Activated CD4-positive, alpha-beta T cell treated with anti-CD3 and anti-CD28 coated beads, Interleukin-2, amount 50 U/mL, for 16 hours (primary cell): ENCODE results near the gene TGM6.

Source experiments
- DNase-seq: peaks from one replicate; pipeline ENCODE4 v3.0.0-alpha.2; 2020

The TGM6 gene

GRCh38 chr20:2459981-2460751 lies 79.5 kb downstream of the TGM6 start:
- DNase-seq, result no peak

DNA sequence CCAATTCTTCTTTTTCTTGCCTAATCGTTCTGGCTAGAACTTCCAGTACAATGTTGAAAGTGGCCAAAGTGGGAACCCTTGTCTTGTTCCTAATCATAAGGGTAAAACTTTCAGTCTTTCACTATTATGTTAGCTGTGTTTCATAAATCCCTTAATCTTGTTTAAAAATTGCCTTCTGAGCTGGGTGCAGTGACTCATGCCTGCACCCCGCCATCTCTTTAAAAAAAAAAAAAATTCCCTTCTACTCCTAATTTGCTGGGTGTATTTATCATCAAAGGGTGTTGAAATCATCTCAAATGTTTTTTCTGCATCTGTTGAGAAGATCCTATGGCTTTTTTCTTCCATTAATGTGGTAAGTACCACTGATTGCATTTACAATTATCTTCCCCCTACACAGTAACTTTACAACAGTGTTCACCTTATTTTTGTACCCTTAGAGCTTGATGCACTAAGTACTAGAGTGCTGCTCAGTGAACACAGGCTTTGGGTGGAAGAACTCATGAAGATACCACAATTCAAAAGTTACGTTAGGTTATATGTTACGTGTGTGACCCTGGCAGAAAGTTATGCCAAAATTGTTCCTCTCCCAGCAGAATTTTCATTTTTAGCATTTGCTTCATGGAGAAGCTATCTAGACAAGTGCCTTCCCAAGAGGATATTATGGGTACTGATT lies 80.2 kb downstream of the TGM6 start:
- DNase-seq, result no peak

- DNase-seq, result no peak
These were observed 81.8 kb downstream of the TGM6 start for GRCh38 chr20:2462484-2462883.

DNA sequence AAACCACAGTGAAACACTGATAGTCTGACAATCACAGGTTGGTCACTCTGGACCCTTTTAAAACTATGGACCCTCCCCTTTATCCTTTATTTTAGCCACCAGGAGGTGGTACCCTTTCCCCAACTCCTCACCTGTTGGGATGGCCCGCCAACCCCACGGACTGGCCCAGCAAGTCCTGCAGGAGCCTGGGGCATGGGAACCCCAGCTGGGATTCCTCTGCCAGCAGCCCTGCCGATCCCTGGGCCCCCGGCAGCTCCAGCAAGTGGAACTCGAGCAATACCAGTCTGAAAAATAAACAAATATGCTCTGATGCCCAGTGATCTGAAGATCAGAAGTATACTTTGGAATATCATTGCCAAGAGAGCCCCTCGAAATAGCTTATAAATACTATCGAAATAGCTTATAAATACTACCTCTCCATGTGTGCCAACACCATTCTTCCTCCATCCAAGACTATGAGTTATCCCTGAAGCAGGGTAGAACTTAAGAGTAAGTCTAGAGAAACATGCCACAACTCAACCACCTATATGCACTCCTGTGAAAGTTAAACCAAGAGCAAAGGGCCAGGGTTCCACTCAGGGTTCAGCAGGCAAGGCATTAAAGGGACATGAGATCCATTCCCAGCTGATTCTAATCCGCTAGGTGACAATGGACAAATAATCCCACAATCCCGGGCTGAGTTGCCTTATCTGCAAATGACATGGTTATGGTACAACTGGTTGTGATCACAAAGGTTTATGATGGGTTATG lies 83.1 kb downstream of the TGM6 start:
- DNase-seq, result no peak

DNA sequence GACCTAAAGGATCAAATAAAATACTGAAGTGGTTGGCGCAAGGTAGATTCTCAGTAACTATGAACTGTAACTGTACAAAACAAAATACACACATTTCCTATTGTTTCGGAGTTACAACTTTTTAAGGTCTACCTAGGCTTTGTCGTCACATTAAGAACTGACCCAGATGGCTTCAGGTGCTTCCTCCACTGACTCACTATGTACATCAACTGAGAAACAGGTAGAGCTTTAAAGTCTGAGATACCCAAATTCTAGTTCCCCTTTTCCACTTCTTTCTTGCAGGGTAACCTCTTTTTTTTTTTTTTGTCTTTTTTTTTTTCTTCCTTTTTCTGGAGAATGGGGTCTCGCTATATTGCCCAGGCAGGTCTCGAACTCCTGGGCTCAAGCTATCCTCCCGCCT lies 84.4 kb downstream of the TGM6 start:
- no peak for DNase-seq

GRCh38 chr20:2467412-2467811 lies 86.7 kb downstream of the TGM6 start:
- DNase-seq, result no peak

GRCh38 chr20:2468581-2469407 lies 88.1 kb downstream of the TGM6 start:
- no peak for DNase-seq

DNA sequence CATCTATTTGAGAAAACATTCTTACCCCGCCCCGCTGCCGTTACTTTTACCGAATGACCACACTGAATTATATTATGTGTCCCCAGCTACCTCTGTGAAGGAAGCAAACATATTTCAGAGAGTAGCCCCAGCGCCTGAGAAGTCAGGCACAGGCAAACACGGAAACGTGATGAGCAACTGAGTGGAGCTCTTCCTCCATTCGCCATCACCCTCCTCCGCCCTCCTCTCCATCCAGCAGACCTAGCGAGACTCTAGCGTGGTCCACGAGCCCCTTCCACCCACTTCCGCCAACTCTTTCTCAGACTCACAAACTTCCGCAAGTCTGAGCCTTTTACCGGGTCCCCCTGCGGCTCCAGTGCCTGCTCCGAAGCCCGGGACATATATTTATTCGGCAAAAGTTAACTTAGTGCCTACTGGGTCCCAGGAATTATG lies 89.3 kb downstream of the TGM6 start:
- peak; percentile 74 for DNase-seq

- DNase-seq, result peak; percentile 99
These were observed 89.9 kb downstream of the TGM6 start, which contains the start of gene SNRPB for GRCh38 chr20:2470423-2471193. Gene SNRPB, minus strand, starts transcription at chr20:2470789. Its CDS starts 99 bp downstream, at chr20:2470690.

- DNase-seq, result no peak
These were observed 92.8 kb downstream of the TGM6 start for GRCh38 chr20:2473516-2473915.

DNA sequence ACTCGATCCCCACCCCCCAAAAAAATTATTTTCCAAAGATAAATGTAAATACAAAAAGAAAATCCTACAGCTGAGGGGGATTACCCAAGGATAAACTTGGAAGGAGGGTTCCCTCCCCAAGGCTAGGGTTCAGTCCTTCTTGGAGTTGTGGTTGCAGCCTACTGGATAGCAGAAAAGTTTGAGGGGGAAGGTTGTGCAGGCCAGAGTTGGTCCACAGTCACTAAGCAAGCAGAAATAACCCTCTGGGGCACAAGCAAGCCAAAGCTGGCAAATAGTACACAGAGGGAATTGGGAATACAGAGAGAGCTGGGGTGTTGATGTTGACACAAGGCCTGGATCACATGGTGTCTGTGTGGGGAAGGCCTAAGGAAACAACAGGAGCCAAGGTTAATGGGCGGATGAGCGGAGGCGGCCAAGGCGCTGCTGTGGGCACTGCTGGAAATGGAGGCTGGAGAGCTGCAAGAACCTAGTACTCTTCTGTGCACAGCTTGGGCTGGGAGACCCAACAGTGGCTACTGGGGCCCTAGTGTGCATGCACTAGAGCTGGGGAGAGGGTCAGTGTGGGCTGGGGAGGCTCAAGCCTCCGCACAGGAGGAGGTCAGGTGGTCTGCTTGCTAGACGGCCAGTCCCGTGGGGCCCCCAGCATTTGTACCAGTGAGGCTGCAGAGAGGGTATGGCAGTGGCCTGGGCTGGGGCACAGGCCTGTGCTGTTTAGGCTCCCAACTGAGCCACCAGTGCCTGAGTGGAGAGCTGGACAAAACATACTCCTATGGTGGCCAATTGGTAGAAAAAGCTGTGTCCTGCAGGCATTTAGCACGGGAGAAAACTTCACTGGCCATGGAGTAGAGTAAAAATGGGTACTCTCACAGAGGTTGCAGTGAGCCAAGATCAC lies 95.4 kb downstream of the TGM6 start:
- DNase-seq, result no peak

GRCh38 chr20:2476742-2477615 lies 96.3 kb downstream of the TGM6 start:
- no peak for DNase-seq

DNA sequence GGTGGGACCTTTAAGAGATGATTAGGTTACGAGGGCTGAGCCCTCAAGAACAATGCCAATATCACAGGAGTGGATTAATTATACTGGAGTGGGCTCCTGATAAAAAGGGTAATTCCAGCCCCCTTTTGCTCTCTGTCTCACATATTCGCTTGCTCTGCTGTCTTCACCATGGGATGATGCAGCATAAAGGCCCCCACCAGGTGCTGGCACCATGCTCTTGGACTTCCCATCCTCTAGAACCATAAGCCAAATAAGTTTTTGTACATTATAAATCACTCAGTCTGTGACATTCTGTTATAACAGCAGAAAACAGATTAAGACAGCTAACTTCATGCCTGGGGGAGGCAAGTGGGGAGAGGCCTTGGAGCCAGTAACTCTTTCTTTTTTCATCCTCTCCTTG lies 99.7 kb downstream of the TGM6 start:
- no peak for DNase-seq
